ENCODE results near the gene DCLRE1B. TPM values are rescaled to one million over a fixed set of nuclear protein-coding genes. Genes with fewer than 3 reads are reported as not detected.
"Not testable (repeated sequence)": the region's sequence is repeated elsewhere in the genome, so short reads cannot be mapped to it uniquely, and the experiment has no call there.

The DCLRE1B gene
- polyA plus RNA-seq, 1 donor from 2014 or later = 7.3 TPM

- Histone ChIP-seq H4K20me1 (ENCODE audit: insufficient read depth) (no peaks in the 10 kb centered on the region), H3K9me2 (ENCODE audit: insufficient read depth, low read length) (no peaks in the 10 kb centered on the region), H3K4me2 (ENCODE audit: low read length) (no peak overlapping the region), H3K79me2 (replicated peaks; ENCODE audit: insufficient read depth, low read length) (peaks cover 15% of the 10 kb centered on the region), H3K9ac (ENCODE audit: low read length) (no peak overlapping the region), H2AFZ (ENCODE audit: low read depth, low read length) (no peak overlapping the region), H3K36me3 (ENCODE audit: insufficient read depth, low read length) (peaks cover 8% of the 10 kb centered on the region), H3K27me3 (ENCODE audit: insufficient read depth, low read depth, low read length) (no peaks in the 10 kb centered on the region), H3K27ac (ENCODE audit: low read length) (no peak overlapping the region), H3K9me3 (ENCODE audit: low read length) (no peaks in the 10 kb centered on the region), H3K4me3 (ENCODE audit: low read length) (no peak overlapping the region), H3F3A (ENCODE audit: insufficient read depth, low read length, poor library complexity, severe bottlenecking) (no peaks in the 10 kb centered on the region)
- TF ChIP-seq SMC3 (conservative IDR thresholded peaks at IDR 0.05; ENCODE audit: poor library complexity) (no peak), MXI1 (conservative IDR thresholded peaks at IDR 0.05; ENCODE audit: poor library complexity, severe bottlenecking) (no peak), EP300 (conservative IDR thresholded peaks at IDR 0.05; ENCODE audit: poor library complexity, severe bottlenecking) (no peak), RAD21 (conservative IDR thresholded peaks at IDR 0.05) (no peak), TAF1 (IDR thresholded peaks at IDR 0.05; ENCODE audit: low read depth) (no peak), POLR2AphosphoS5 (IDR thresholded peaks at IDR 0.05) (no peak), EZH2 (IDR thresholded peaks at IDR 0.05; ENCODE audit: borderline replicate concordance, insufficient read depth, low read length, poor library complexity, severe bottlenecking) (no peak)
- TF ChIP-seq, protein P1, sequence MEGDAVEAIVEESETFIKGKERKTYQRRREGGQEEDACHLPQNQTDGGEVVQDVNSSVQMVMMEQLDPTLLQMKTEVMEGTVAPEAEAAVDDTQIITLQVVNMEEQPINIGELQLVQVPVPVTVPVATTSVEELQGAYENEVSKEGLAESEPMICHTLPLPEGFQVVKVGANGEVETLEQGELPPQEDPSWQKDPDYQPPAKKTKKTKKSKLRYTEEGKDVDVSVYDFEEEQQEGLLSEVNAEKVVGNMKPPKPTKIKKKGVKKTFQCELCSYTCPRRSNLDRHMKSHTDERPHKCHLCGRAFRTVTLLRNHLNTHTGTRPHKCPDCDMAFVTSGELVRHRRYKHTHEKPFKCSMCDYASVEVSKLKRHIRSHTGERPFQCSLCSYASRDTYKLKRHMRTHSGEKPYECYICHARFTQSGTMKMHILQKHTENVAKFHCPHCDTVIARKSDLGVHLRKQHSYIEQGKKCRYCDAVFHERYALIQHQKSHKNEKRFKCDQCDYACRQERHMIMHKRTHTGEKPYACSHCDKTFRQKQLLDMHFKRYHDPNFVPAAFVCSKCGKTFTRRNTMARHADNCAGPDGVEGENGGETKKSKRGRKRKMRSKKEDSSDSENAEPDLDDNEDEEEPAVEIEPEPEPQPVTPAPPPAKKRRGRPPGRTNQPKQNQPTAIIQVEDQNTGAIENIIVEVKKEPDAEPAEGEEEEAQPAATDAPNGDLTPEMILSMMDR (IDR thresholded peaks at IDR 0.05; ENCODE audit: poor library complexity, severe bottlenecking) = no peak
- TF ChIP-seq, protein P2, sequence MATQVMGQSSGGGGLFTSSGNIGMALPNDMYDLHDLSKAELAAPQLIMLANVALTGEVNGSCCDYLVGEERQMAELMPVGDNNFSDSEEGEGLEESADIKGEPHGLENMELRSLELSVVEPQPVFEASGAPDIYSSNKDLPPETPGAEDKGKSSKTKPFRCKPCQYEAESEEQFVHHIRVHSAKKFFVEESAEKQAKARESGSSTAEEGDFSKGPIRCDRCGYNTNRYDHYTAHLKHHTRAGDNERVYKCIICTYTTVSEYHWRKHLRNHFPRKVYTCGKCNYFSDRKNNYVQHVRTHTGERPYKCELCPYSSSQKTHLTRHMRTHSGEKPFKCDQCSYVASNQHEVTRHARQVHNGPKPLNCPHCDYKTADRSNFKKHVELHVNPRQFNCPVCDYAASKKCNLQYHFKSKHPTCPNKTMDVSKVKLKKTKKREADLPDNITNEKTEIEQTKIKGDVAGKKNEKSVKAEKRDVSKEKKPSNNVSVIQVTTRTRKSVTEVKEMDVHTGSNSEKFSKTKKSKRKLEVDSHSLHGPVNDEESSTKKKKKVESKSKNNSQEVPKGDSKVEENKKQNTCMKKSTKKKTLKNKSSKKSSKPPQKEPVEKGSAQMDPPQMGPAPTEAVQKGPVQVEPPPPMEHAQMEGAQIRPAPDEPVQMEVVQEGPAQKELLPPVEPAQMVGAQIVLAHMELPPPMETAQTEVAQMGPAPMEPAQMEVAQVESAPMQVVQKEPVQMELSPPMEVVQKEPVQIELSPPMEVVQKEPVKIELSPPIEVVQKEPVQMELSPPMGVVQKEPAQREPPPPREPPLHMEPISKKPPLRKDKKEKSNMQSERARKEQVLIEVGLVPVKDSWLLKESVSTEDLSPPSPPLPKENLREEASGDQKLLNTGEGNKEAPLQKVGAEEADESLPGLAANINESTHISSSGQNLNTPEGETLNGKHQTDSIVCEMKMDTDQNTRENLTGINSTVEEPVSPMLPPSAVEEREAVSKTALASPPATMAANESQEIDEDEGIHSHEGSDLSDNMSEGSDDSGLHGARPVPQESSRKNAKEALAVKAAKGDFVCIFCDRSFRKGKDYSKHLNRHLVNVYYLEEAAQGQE (IDR thresholded peaks at IDR 0.05; ENCODE audit: borderline replicate concordance) = no peak
These were observed 42.4 kb downstream of the DCLRE1B start for GRCh38 chr1:113947388-113948107.

GRCh38 chr1:113948151-113948550 is 43.0 kb downstream of the DCLRE1B start:
- H3K4me3 ChIP-seq (ENCODE audit: low read length); H3K36me3 ChIP-seq (ENCODE audit: insufficient read depth, low read length); H3K27ac ChIP-seq (ENCODE audit: low read length): not testable (repeated sequence)

More at GRCh38 chr1:113948151-113948550, 43.0 kb downstream of the DCLRE1B start:
- not testable (repeated sequence) for H3F3A ChIP-seq (ENCODE audit: insufficient read depth, low read length, poor library complexity, severe bottlenecking); H4K20me1 ChIP-seq (ENCODE audit: insufficient read depth); H3K9ac ChIP-seq (ENCODE audit: low read length); H2AFZ ChIP-seq (ENCODE audit: low read depth, low read length); H3K9me3 ChIP-seq (ENCODE audit: low read length); H3K4me2 ChIP-seq (ENCODE audit: low read length); H3K27me3 ChIP-seq (ENCODE audit: insufficient read depth, low read depth, low read length); H3K9me2 ChIP-seq (ENCODE audit: insufficient read depth, low read length)
- peaks cover 15% of the 10 kb centered on the region for H3K79me2 ChIP-seq (replicated peaks; ENCODE audit: insufficient read depth, low read length)
